Measurements from ENCODE around the gene SYNE2.

The SYNE2 gene

DNA sequence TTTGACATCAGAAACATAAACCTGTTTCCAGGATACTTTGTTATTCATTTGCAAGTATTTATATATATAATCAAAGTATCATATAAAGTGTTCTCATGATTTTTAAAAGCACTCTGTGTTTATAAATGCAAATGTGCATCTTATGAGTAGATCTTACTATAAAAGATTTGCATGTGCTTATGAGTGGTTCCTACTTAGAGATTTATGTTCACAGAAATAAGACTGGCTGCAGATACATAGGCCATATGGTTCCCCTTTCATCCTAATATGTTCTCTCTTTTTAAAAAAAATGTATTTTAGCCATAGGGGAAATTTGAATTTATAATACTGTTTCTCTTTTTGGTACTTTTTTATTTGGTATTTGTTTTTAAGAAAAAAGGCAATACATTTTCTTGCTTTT, 267.2 kb downstream of the SYNE2 start:
- Histone ChIP-seq H3K27ac (ENCODE audit: low read depth, low read length) (no peak overlapping the region), H3K36me3 (ENCODE audit: control insufficient read depth in 1 of 2, insufficient read depth in 2 of 2, low read length in 2 of 2) (peaks cover 14 to 46% of the 10 kb centered on the region in 2 donors), H3K4me1 (ENCODE audit: control insufficient read depth in 1 of 2, insufficient read depth in 2 of 2, low read length in 2 of 2) (peaks cover 0 to 2% of the 10 kb centered on the region in 2 donors), H3K27me3 (ENCODE audit: control insufficient read depth in 1 of 2, insufficient read depth in 2 of 2, low read length in 2 of 2) (no peaks in the 10 kb centered on the region), H3K4me3 (ENCODE audit: low read depth in 1 of 2, low read length in 2 of 2) (no peak overlapping the region), H3K9me3 (ENCODE audit: control insufficient read depth in 1 of 2, low read length in 2 of 2) (no peaks in the 10 kb centered on the region), H3K9ac (ENCODE audit: low read depth in 1 of 2, low read length in 2 of 2) (no peak overlapping the region)

DNA sequence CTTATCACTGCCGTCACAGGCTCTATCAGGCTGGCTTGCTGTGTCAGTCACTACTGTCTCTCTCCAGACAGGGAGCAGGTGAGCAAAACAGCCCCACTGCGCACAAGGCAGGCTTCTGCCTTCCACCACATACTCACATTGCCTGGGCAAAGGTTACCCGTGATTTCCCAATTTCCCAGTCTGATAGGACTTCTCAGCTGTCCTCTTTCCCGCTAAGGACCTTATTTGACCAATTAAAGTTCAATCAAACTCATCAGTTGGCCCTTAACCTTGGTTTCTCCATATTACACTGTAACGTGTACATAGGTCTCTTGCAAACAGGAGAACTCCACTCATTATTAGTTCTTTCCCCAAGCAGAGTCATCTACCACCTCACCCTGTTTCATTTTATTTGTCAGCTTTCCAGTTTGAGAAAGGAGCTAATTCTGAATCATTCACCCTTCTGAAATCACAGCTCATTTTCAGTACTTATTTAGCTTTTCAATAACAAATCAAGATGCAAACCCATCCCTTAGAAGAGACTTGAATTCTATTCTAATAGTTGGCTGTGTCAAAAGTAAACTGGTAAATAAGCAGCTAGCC, 270.5 kb downstream of the SYNE2 start:
- H3K4me3 ChIP-seq (ENCODE audit: low read depth in 1 of 2, low read length in 2 of 2) = no peak overlapping the region
- no peaks in the 10 kb centered on the region for H3K4me1 ChIP-seq (ENCODE audit: control insufficient read depth in 1 of 2, insufficient read depth in 2 of 2, low read length in 2 of 2)
- no peak overlapping the region for H3K9ac ChIP-seq (ENCODE audit: low read depth in 1 of 2, low read length in 2 of 2)
- H3K27me3 ChIP-seq (ENCODE audit: control insufficient read depth in 1 of 2, insufficient read depth in 2 of 2, low read length in 2 of 2) = no peaks in the 10 kb centered on the region
- no peaks in the 10 kb centered on the region for H3K9me3 ChIP-seq (ENCODE audit: control insufficient read depth in 1 of 2, low read length in 2 of 2)
- H3K27ac ChIP-seq (ENCODE audit: low read depth, low read length) = no peak overlapping the region
- peaks cover 30 to 70% of the 10 kb centered on the region in 2 donors for H3K36me3 ChIP-seq (ENCODE audit: control insufficient read depth in 1 of 2, insufficient read depth in 2 of 2, low read length in 2 of 2)

DNA sequence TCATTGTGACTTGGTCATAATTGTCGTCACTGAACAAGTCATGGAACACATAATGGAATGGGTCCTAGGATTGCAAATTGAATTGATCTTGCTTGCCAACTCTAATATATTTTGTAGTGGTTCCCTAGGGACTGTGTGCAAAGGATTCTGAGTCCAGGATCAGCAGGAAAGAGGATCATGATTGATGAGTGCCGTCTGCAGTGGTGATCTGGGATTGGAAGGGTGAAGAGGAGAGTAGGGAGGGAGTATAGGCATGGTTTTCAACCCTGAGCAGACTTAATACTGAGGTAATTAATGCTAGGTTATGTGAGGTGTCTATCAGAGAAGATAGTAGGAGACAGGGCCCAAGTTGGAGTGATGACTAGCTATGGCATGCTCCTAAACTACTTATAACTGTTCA, 272.5 kb downstream of the SYNE2 start:
- Histone ChIP-seq H3K27ac (ENCODE audit: low read depth, low read length) (no peak overlapping the region), H3K9ac (ENCODE audit: low read depth in 1 of 2, low read length in 2 of 2) (no peak overlapping the region), H3K27me3 (ENCODE audit: control insufficient read depth in 1 of 2, insufficient read depth in 2 of 2, low read length in 2 of 2) (no peaks in the 10 kb centered on the region), H3K9me3 (ENCODE audit: control insufficient read depth in 1 of 2, low read length in 2 of 2) (no peaks in the 10 kb centered on the region), H3K4me3 (ENCODE audit: low read depth in 1 of 2, low read length in 2 of 2) (no peak overlapping the region), H3K4me1 (ENCODE audit: control insufficient read depth in 1 of 2, insufficient read depth in 2 of 2, low read length in 2 of 2) (no peaks in the 10 kb centered on the region), H3K36me3 (ENCODE audit: control insufficient read depth in 1 of 2, insufficient read depth in 2 of 2, low read length in 2 of 2) (peaks cover 43 to 78% of the 10 kb centered on the region in 2 donors)

DNA sequence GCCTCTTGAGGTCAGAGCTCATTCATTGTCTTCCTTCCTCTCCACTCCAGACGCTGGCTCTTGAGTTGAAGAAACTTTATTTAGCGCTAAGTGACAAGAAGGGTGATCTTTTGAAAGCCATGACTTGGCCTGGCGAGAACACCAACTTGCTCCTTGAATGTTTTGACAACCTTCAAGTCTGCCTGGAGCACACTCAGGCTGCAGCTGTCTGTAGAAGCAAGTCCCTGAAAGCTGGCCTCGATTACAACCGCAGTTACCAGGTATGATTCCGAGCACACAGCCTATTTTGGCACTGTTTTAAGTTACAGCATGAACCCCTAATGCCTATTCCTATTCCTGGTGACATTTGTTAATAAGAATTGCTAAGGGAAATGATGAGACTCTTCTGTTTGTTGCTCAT, 273.7 kb downstream of the SYNE2 start:
- Histone ChIP-seq H3K9ac (ENCODE audit: low read depth in 1 of 2, low read length in 2 of 2) (no peak overlapping the region), H3K36me3 (ENCODE audit: control insufficient read depth in 1 of 2, insufficient read depth in 2 of 2, low read length in 2 of 2) (peaks cover 44 to 75% of the 10 kb centered on the region in 2 donors), H3K4me3 (ENCODE audit: low read depth in 1 of 2, low read length in 2 of 2) (no peak overlapping the region), H3K27me3 (ENCODE audit: control insufficient read depth in 1 of 2, insufficient read depth in 2 of 2, low read length in 2 of 2) (no peaks in the 10 kb centered on the region), H3K9me3 (ENCODE audit: control insufficient read depth in 1 of 2, low read length in 2 of 2) (no peaks in the 10 kb centered on the region), H3K4me1 (ENCODE audit: control insufficient read depth in 1 of 2, insufficient read depth in 2 of 2, low read length in 2 of 2) (no peaks in the 10 kb centered on the region), H3K27ac (ENCODE audit: low read depth, low read length) (no peak overlapping the region)

DNA sequence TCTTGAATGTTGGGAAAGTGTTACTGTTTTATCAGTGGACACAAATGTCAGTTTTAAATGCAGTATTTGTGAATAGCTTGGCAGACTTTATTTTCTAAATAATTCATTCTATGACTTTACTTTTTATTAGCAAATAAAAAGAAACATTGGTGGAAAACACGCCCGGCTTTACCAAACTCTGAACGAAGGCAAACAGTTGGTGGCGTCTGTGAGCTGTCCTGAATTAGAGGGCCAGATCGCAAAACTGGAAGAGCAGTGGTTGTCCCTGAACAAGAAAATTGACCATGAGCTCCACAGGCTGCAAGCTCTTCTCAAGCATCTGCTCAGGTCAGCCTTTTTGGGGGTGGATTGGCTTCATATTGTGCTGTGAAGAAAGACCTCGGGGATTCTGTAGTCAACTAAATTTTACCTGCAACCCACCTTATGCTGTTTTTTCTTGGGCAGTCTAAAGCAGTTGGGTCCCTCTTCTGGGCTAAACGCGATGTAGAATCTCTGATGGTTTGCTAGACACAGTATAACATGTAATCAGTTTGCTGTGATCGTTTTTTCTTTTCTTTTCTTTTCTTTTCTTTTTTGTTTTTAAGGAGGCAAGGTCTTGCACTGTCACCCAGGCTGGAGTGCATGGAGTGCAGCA, 285.0 kb downstream of the SYNE2 start:
- H3K27ac ChIP-seq (ENCODE audit: low read depth, low read length) = no peak overlapping the region
- no peaks in the 10 kb centered on the region for H3K27me3 ChIP-seq (ENCODE audit: control insufficient read depth in 1 of 2, insufficient read depth in 2 of 2, low read length in 2 of 2)
- no peaks in the 10 kb centered on the region for H3K9me3 ChIP-seq (ENCODE audit: control insufficient read depth in 1 of 2, low read length in 2 of 2)
- peaks cover 22 to 72% of the 10 kb centered on the region in 2 donors for H3K36me3 ChIP-seq (ENCODE audit: control insufficient read depth in 1 of 2, insufficient read depth in 2 of 2, low read length in 2 of 2)
- no peak overlapping the region for H3K9ac ChIP-seq (ENCODE audit: low read depth in 1 of 2, low read length in 2 of 2)
- no peak overlapping the region for H3K4me3 ChIP-seq (ENCODE audit: low read depth in 1 of 2, low read length in 2 of 2)
- no peaks in the 10 kb centered on the region for H3K4me1 ChIP-seq (ENCODE audit: control insufficient read depth in 1 of 2, insufficient read depth in 2 of 2, low read length in 2 of 2)

DNA sequence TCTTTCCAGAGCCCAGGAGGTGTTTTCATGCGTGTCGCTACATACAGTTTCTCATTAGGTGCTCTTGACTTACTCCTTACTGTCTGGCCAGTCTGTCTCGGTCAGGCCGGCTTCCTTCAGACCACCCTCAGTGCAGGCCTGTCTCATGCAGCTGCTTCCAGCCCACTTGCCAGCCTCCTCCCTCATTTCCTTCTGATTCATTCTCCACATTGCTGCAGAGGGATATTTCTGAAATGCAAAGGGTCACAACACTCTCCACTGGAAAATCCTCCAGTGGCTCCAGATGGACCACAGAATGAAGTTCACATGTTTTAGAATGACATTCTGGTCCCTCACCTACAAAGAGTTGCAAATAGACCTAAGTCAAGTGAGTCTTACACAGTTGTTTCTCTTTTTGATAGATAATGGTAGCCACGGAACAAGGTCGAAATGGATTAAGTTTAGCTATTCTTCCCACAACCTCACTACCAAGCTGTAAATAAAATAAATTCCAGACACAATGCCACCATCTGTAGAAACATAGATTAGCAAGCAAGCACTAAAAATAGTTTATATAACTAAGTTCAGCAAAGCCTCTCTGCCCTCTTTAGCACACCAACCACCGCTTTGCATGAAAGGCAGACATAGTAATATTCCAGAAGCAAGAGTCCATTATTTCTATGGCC, 294.5 kb downstream of the SYNE2 start:
- Histone ChIP-seq H3K36me3 (ENCODE audit: control insufficient read depth in 1 of 2, insufficient read depth in 2 of 2, low read length in 2 of 2) (peaks cover 31 to 61% of the 10 kb centered on the region in 2 donors), H3K27me3 (ENCODE audit: control insufficient read depth in 1 of 2, insufficient read depth in 2 of 2, low read length in 2 of 2) (no peaks in the 10 kb centered on the region), H3K27ac (ENCODE audit: low read depth, low read length) (no peak overlapping the region), H3K9ac (ENCODE audit: low read depth in 1 of 2, low read length in 2 of 2) (no peak overlapping the region), H3K4me3 (ENCODE audit: low read depth in 1 of 2, low read length in 2 of 2) (no peak overlapping the region), H3K4me1 (ENCODE audit: control insufficient read depth in 1 of 2, insufficient read depth in 2 of 2, low read length in 2 of 2) (no peaks in the 10 kb centered on the region), H3K9me3 (ENCODE audit: control insufficient read depth in 1 of 2, low read length in 2 of 2) (no peaks in the 10 kb centered on the region)

DNA sequence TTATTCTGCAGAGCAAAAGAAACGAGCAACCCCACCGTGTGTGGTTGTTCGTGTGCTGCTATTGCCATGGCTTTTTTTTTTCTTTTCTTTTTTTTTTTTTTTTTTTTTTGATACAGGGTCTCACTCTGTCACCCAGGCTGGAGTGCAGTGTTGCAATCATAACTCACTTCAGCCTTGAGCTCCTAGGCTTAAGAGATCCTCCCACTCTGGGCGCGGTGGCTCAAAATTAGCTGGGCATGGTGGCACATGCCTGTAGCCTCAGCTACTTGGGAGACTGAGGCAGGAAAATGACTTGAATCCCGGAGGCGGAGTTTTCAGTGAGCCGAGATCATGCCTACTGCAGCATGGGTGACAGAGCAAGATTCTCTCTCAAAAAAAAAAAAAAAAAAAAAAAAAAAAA, 297.1 kb downstream of the SYNE2 start:
- Histone ChIP-seq H3K36me3 (ENCODE audit: control insufficient read depth in 1 of 2, insufficient read depth in 2 of 2, low read length in 2 of 2) (peaks cover 24 to 62% of the 10 kb centered on the region in 2 donors), H3K4me3 (ENCODE audit: low read depth in 1 of 2, low read length in 2 of 2) (no peak overlapping the region), H3K27ac (ENCODE audit: low read depth, low read length) (no peak overlapping the region), H3K9ac (ENCODE audit: low read depth in 1 of 2, low read length in 2 of 2) (no peak overlapping the region), H3K27me3 (ENCODE audit: control insufficient read depth in 1 of 2, insufficient read depth in 2 of 2, low read length in 2 of 2) (no peaks in the 10 kb centered on the region), H3K4me1 (ENCODE audit: control insufficient read depth in 1 of 2, insufficient read depth in 2 of 2, low read length in 2 of 2) (no peaks in the 10 kb centered on the region), H3K9me3 (ENCODE audit: control insufficient read depth in 1 of 2, low read length in 2 of 2) (no peaks in the 10 kb centered on the region)

DNA sequence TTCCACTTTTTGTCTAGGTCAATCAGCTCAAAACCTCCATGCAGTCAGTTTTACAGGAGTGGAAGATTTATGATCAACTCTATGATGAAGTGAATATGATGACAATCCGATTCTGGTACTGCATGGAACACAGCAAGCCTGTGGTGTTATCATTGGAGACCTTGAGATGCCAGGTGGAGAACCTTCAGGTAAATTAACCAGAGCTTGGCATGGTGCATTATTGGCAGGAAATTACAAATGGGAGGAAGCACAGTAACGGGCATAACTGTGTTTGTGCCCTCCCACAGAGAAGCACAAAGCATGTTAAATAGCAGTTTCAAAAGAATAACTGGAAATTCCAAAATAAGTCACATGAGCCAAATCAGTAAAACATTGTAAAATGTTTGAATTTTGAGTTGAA, 305.8 kb downstream of the SYNE2 start:
- no peaks in the 10 kb centered on the region for H3K27me3 ChIP-seq (ENCODE audit: control insufficient read depth in 1 of 2, insufficient read depth in 2 of 2, low read length in 2 of 2)
- H3K4me1 ChIP-seq (ENCODE audit: control insufficient read depth in 1 of 2, insufficient read depth in 2 of 2, low read length in 2 of 2) = no peaks in the 10 kb centered on the region
- H3K9ac ChIP-seq (ENCODE audit: low read depth in 1 of 2, low read length in 2 of 2) = no peak overlapping the region
- H3K27ac ChIP-seq (ENCODE audit: low read depth, low read length) = no peak overlapping the region
- H3K36me3 ChIP-seq (ENCODE audit: control insufficient read depth in 1 of 2, insufficient read depth in 2 of 2, low read length in 2 of 2) = peaks cover 22 to 67% of the 10 kb centered on the region in 2 donors
- no peak overlapping the region for H3K4me3 ChIP-seq (ENCODE audit: low read depth in 1 of 2, low read length in 2 of 2)
- no peaks in the 10 kb centered on the region for H3K9me3 ChIP-seq (ENCODE audit: control insufficient read depth in 1 of 2, low read length in 2 of 2)

DNA sequence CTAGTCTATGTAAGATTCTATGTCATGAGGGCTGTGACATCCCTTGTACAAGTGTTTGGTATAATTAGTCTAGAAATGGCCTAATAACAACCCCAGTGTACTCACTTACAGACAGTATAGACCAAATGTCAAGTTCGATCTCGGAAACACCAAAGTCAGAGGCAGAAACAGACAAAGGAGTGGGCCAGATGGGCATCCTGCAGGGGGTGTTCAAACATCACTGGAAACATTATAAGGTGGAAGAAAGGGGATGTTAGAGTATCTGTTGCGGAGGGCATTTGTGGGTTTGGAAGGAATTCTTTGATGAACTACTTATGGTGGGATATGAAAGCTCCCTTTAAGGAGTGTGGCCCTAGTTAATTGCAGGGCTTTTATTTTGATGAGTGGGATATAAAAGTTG, 306.8 kb downstream of the SYNE2 start:
- Histone ChIP-seq H3K4me1 (ENCODE audit: control insufficient read depth in 1 of 2, insufficient read depth in 2 of 2, low read length in 2 of 2) (no peaks in the 10 kb centered on the region), H3K36me3 (ENCODE audit: control insufficient read depth in 1 of 2, insufficient read depth in 2 of 2, low read length in 2 of 2) (peaks cover 22 to 63% of the 10 kb centered on the region in 2 donors), H3K9ac (ENCODE audit: low read depth in 1 of 2, low read length in 2 of 2) (no peak overlapping the region), H3K9me3 (ENCODE audit: control insufficient read depth in 1 of 2, low read length in 2 of 2) (no peaks in the 10 kb centered on the region), H3K27me3 (ENCODE audit: control insufficient read depth in 1 of 2, insufficient read depth in 2 of 2, low read length in 2 of 2) (no peaks in the 10 kb centered on the region), H3K27ac (ENCODE audit: low read depth, low read length) (no peak overlapping the region), H3K4me3 (ENCODE audit: low read depth in 1 of 2, low read length in 2 of 2) (no peak overlapping the region)

DNA sequence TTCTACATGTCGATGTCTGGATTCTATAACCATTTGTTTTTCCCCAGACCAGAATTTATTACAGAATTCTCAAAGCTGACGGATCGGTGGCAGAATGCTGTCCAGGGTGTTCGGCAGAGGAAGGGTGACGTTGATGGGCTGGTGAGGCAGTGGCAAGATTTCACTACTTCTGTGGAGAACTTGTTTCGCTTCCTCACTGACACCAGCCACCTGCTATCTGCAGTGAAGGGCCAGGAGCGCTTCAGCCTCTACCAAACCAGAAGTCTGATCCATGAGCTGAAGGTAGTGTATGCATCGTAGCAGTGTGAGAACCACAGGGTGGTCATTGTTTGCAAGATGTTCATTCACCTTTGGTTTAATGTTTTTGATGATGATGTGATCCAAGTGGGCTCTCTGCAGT, 317.4 kb downstream of the SYNE2 start:
- no peak overlapping the region for H3K9ac ChIP-seq (ENCODE audit: low read depth in 1 of 2, low read length in 2 of 2)
- H3K27me3 ChIP-seq (ENCODE audit: control insufficient read depth in 1 of 2, insufficient read depth in 2 of 2, low read length in 2 of 2) = no peaks in the 10 kb centered on the region
- no peaks in the 10 kb centered on the region for H3K4me1 ChIP-seq (ENCODE audit: control insufficient read depth in 1 of 2, insufficient read depth in 2 of 2, low read length in 2 of 2)
- H3K27ac ChIP-seq (ENCODE audit: low read depth, low read length) = no peak overlapping the region
- H3K4me3 ChIP-seq (ENCODE audit: low read depth in 1 of 2, low read length in 2 of 2) = no peak overlapping the region
- peaks cover 33 to 76% of the 10 kb centered on the region in 2 donors for H3K36me3 ChIP-seq (ENCODE audit: control insufficient read depth in 1 of 2, insufficient read depth in 2 of 2, low read length in 2 of 2)
- H3K9me3 ChIP-seq (ENCODE audit: control insufficient read depth in 1 of 2, low read length in 2 of 2) = no peaks in the 10 kb centered on the region
